GM23248 (cell line): ENCODE results near the gene PRAMEF12. TPM values are rescaled to one million over a fixed set of nuclear protein-coding genes. Genes with fewer than 3 reads are reported as not detected.

Experiments used
- DNase-seq: peaks from one replicate; pipeline ENCODE4 v3.0.0-alpha.2; 2015
- H2AFZ ChIP-seq: fragments of 200-600 bp; sonication (generic); 2 replicates; pipeline ENCODE4 v1.6.1; 2016; ENCODE audit warnings: antibody characterized with exemption
- H3F3A ChIP-seq: fragments of 200-600 bp; sonication (generic); 2 replicates; pipeline ENCODE4 v1.6.1; 2016; ENCODE audit warnings: mild to moderate bottlenecking, antibody characterized with exemption, mixed run types; ENCODE audit not compliant: insufficient read depth
- H3K27ac ChIP-seq: fragments of 200-600 bp; sonication (generic); 2 replicates; pipeline ENCODE4 v1.5.1; 2016; ENCODE audit warnings: mild to moderate bottlenecking
- H3K27me3 ChIP-seq: fragments of 200-600 bp; sonication (generic); replicated peaks from 2 replicates; pipeline ENCODE4 v1.6.1; 2016; ENCODE audit warnings: mild to moderate bottlenecking; ENCODE audit not compliant: insufficient read depth
- H3K36me3 ChIP-seq: fragments of 200-600 bp; sonication (generic); 2 replicates; pipeline ENCODE4 v1.6.1; 2016; ENCODE audit warnings: low read depth, mild to moderate bottlenecking
- H3K4me1 ChIP-seq: fragments of 200-600 bp; sonication (generic); 2 replicates; pipeline ENCODE4 v1.6.1; 2016; ENCODE audit warnings: mild to moderate bottlenecking; ENCODE audit not compliant: insufficient read depth
- H3K4me2 ChIP-seq: fragments of 200-600 bp; sonication (generic); one replicate; pipeline ENCODE4 v1.6.1; 2016; ENCODE audit warnings: mild to moderate bottlenecking; ENCODE audit not compliant: unreplicated experiment
- H3K4me3 ChIP-seq: fragments of 200-600 bp; sonication (generic); 2 replicates; pipeline ENCODE4 v1.5.1; 2016; ENCODE audit warnings: mild to moderate bottlenecking
- H3K79me2 ChIP-seq: fragments of 200-600 bp; sonication (generic); 2 replicates; pipeline ENCODE4 v1.6.1; 2016; ENCODE audit warnings: mild to moderate bottlenecking; ENCODE audit not compliant: insufficient read depth
- H3K9ac ChIP-seq: fragments of 200-600 bp; sonication (generic); 2 replicates; pipeline ENCODE4 v1.6.1; 2016; ENCODE audit warnings: mild to moderate bottlenecking
- H3K9me2 ChIP-seq: fragments of 200-600 bp; sonication (generic); 2 replicates; pipeline ENCODE4 v1.6.1; 2016; ENCODE audit warnings: mixed run types, mild to moderate bottlenecking, moderate library complexity; ENCODE audit not compliant: insufficient read depth
- H3K9me3 ChIP-seq: fragments of 200-600 bp; sonication (generic); one replicate; pipeline ENCODE4 v1.6.1; 2017; ENCODE audit warnings: low read depth
- H4K20me1 ChIP-seq: fragments of 200-600 bp; sonication (generic); 2 replicates; pipeline ENCODE4 v1.6.0; 2016; ENCODE audit not compliant: insufficient read depth
- EZH2 ChIP-seq: fragments of 200-600 bp; sonication (generic); IDR thresholded peaks from 2 replicates; pipeline ENCODE4 v1.6.1; 2018; ENCODE audit warnings: antibody characterized with exemption, mild to moderate bottlenecking; ENCODE audit not compliant: insufficient read depth, poor library complexity, severe bottlenecking
- EZH2phosphoT487 ChIP-seq: fragments of 200-600 bp; sonication (generic); IDR thresholded peaks from 2 replicates; pipeline ENCODE4 v1.6.1; 2018; ENCODE audit warnings: antibody characterized with exemption, moderate library complexity, mild to moderate bottlenecking, low read depth; ENCODE audit not compliant: insufficient read depth
- WGBS, 2 experiments: methylation state at CpG; one replicate each; pipeline ENCODE4 v1.1.6; 2015 to 2017; ENCODE audit warnings: low lambda C conversion rate in 2 of 2, low coverage in 1 of 2; ENCODE audit errors: missing lambda C conversion rate in 2 of 2; 5-methylcytosine and 5-hydroxymethylcytosine counted together
- in situ Hi-C: fragments of 300-500 bp; cut with MboI; formaldehyde crosslinking; loops from 2 replicates; pipeline ENCODE4 v1.15.0; 2020
- polyA plus RNA-seq: library from polyadenylated mRNA; unstranded; fragments of >200 nt; fragmentation: Nextera tagmentation; extraction: Ambion mirVana; gene quantifications from 2 replicates; pipeline ENCODE4 v1.2.1, GENCODE V29; 2016
- total RNA-seq: library from RNA; depleted of rRNA; stranded (reverse); fragments of >200 nt; shearing (Covaris generic); gene quantifications from 2 replicates; pipeline ENCODE4 v1.2.3, GENCODE V29; 2014

PRAMEF12 gene
- total and polyA plus RNA-seq, 2 experiments from 2014 or later = not detected

GRCh38 chr1:12798911-12799310 is 25.4 kb downstream of the PRAMEF12 start:
- no peaks in the 10 kb centered on the region for H3K36me3 ChIP-seq
- H3K27me3 ChIP-seq = no peaks in the 10 kb centered on the region
- in situ Hi-C loops = no loop called here
- no peaks in the 10 kb centered on the region for H3K9me2 ChIP-seq
- no peak overlapping the region for H2AFZ ChIP-seq
- H3K79me2 ChIP-seq = no peaks in the 10 kb centered on the region
- no peaks in the 10 kb centered on the region for H3K9me3 ChIP-seq
- TF ChIP-seq EZH2 = no peak
- no peak overlapping the region for H3K4me2 ChIP-seq
- no peaks in the 10 kb centered on the region for H3F3A ChIP-seq
- no peak overlapping the region for H3K27ac ChIP-seq
- H3K4me3 ChIP-seq = no peak overlapping the region
- no peak overlapping the region for H3K9ac ChIP-seq
- no peaks in the 10 kb centered on the region for H4K20me1 ChIP-seq
- WGBS, 2 experiments = 11 to 12% methylated on average over 4 of the region's 4 CpGs
- DNase-seq = no peak
- no peaks in the 10 kb centered on the region for H3K4me1 ChIP-seq

DNA sequence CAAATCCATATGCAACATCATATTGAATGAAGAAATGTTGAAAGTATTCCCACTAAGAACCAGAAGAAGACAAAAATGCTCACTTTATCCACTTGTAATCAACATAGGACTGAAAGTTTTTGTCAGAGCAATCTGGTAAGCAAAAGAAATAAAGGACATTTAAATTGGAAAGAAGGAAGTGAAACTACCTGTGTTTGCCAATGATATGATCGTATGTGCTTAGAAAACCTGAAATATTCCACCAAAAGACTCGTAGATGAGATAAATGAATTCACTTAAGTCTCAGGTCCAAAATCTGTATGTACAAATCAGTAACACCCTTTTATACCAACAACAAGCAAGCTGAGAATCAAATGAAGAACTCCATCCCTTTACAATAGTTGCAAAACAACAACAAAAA is 26.2 kb downstream of the PRAMEF12 start:
- Histone ChIP-seq H3K9me2 (no peaks in the 10 kb centered on the region), H3K36me3 (no peaks in the 10 kb centered on the region), H3K4me2 (no peak overlapping the region), H3K9ac (no peak overlapping the region), H3F3A (no peaks in the 10 kb centered on the region), H3K4me1 (no peaks in the 10 kb centered on the region), H4K20me1 (no peaks in the 10 kb centered on the region), H3K9me3 (no peaks in the 10 kb centered on the region), H3K27me3 (no peaks in the 10 kb centered on the region), H2AFZ (no peak overlapping the region), H3K79me2 (no peaks in the 10 kb centered on the region), H3K27ac (no peak overlapping the region), H3K4me3 (no peak overlapping the region)
- TF ChIP-seq EZH2 (no peak), EZH2phosphoT487 (no peak)
- in situ Hi-C loops = no loop called here
- 21 to 29% methylated on average over 2 of the region's 2 CpGs for WGBS, 2 experiments
- DNase-seq = no peak

DNA sequence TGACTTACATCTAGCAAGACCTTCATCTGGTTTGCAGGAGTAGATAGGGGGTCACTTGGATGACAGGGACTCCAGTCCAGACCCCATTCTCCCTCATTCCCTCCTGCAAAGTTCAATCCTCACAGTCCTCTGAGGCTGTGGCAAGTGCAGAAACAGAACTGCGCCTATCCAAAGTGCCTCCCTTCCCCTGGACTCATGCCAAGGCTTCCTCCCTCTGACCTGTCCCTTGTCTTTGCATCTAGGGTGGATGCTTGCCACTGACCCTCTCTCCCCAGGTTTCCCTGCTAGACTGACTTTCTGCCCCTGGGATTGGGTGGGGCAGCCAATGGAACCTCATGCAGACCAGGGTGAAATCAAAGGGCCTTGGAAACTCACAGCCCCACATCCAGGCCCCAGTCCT is 36.4 kb downstream of the PRAMEF12 start:
- no peak for DNase-seq
- H3K36me3 ChIP-seq = no peaks in the 10 kb centered on the region
- peaks cover 13% of the 10 kb centered on the region for H3K4me1 ChIP-seq
- no peaks in the 10 kb centered on the region for H3K27me3 ChIP-seq
- H3K27ac ChIP-seq = peak overlapping the region; percentile 61; the same call in 1 of the 2 replicates
- H2AFZ ChIP-seq = peak overlapping the region; percentile 45; the same call in 1 of the 2 replicates
- H3K9me3 ChIP-seq = no peaks in the 10 kb centered on the region
- H3K79me2 ChIP-seq = no peaks in the 10 kb centered on the region
- H3K4me3 ChIP-seq = no peak overlapping the region
- no peaks in the 10 kb centered on the region for H3K9me2 ChIP-seq
- H3K9ac ChIP-seq = peak overlapping the region; percentile 14; the same call in 1 of the 2 replicates
- H3K4me2 ChIP-seq = no peak overlapping the region
- TF ChIP-seq EZH2phosphoT487 (no peak), EZH2 (no peak)
- H3F3A ChIP-seq = peaks cover 4% of the 10 kb centered on the region; the same call in 1 of the 2 replicates
- 38 to 45% methylated on average over 1 of the region's 1 CpG for WGBS, 2 experiments
- in situ Hi-C loops = no loop called here
- no peaks in the 10 kb centered on the region for H4K20me1 ChIP-seq

GRCh38 chr1:12810691-12811408 is 37.3 kb downstream of the PRAMEF12 start:
- Histone ChIP-seq H3K4me3 (peak overlapping the region; percentile 44), H3F3A (peaks cover 4% of the 10 kb centered on the region; the same call in 1 of the 2 replicates), H3K27ac (peak overlapping the region; percentile 61), H3K9ac (peak overlapping the region; percentile 43), H3K9me3 (no peaks in the 10 kb centered on the region), H3K4me2 (peak overlapping the region; percentile 59), H2AFZ (peak overlapping the region; percentile 45), H3K79me2 (no peaks in the 10 kb centered on the region), H3K27me3 (no peaks in the 10 kb centered on the region), H3K9me2 (no peaks in the 10 kb centered on the region), H4K20me1 (no peaks in the 10 kb centered on the region), H3K36me3 (no peaks in the 10 kb centered on the region), H3K4me1 (peaks cover 13% of the 10 kb centered on the region)
- in situ Hi-C loops = no loop called here
- TF ChIP-seq EZH2phosphoT487 (no peak), EZH2 (no peak)
- DNase-seq = peak; percentile 67
- 21 to 28% methylated on average over 5 of the region's 5 CpGs for WGBS, 2 experiments
